ENCODE results near the gene FDXR.

GRCh38 chr17:74875977-74876593 is 3.3 kb upstream of the FDXR start:
- no peak for TF ChIP-seq CTCF (IDR thresholded peaks at IDR 0.05)
- no peak for TF ChIP-seq EZH2 (IDR thresholded peaks at IDR 0.05; ENCODE audit: borderline replicate concordance, insufficient read depth, low read depth, low read length, poor library complexity, severe bottlenecking)
